H9 (cell line): ENCODE results near the gene KIF26A. TPM values are rescaled to one million over a fixed set of nuclear protein-coding genes. Genes with fewer than 3 reads are reported as not detected.

Source experiments
- DNase-seq: peaks from one replicate; pipeline ENCODE4 v3.0.0-alpha.2; 2017
- H2AFZ ChIP-seq: one replicate; pipeline ENCODE4 v1.6.1; 2013; ENCODE audit warnings: mild to moderate bottlenecking, low read length, control low read depth, moderate library complexity
- H2AK5ac ChIP-seq: 2 replicates; pipeline ENCODE4 v1.6.1; 2013; ENCODE audit warnings: low read length, control low read depth, mixed read lengths; ENCODE audit not compliant: insufficient read length
- H2BK120ac ChIP-seq: one replicate; pipeline ENCODE4 v1.6.1; 2013; ENCODE audit warnings: low read depth, mild to moderate bottlenecking, low read length, control low read depth, inconsistent platforms; ENCODE audit not compliant: poor library complexity, severe bottlenecking
- H2BK12ac ChIP-seq: 2 replicates; pipeline ENCODE4 v1.6.1; 2013; ENCODE audit warnings: low read length, control low read depth, mixed read lengths, low read depth; ENCODE audit not compliant: insufficient read length
- H2BK15ac ChIP-seq: 2 replicates; pipeline ENCODE4 v1.6.1; 2013; ENCODE audit warnings: low read depth, low read length, control low read depth
- H2BK20ac ChIP-seq: one replicate; pipeline ENCODE4 v1.6.1; 2013; ENCODE audit warnings: low read depth, mild to moderate bottlenecking, low read length, control low read depth, inconsistent platforms; ENCODE audit not compliant: poor library complexity, severe bottlenecking
- H2BK5ac ChIP-seq: 2 replicates; pipeline ENCODE4 v1.6.1; 2013; ENCODE audit warnings: low read length, control low read depth, mixed read lengths; ENCODE audit not compliant: insufficient read length
- H3K14ac ChIP-seq: 2 replicates; pipeline ENCODE4 v1.6.1; 2013; ENCODE audit warnings: low read length, control low read depth; ENCODE audit not compliant: insufficient read depth
- H3K18ac ChIP-seq: 2 replicates; pipeline ENCODE4 v1.6.1; 2013; ENCODE audit warnings: low read depth, mild to moderate bottlenecking, mixed read lengths, low read length, control low read depth; ENCODE audit not compliant: insufficient read length
- H3K23ac ChIP-seq: 2 replicates; pipeline ENCODE4 v1.6.1; 2013; ENCODE audit warnings: low read length, control low read depth, mixed read lengths, low read depth; ENCODE audit not compliant: insufficient read length
- H3K23me2 ChIP-seq: 2 replicates; pipeline ENCODE4 v1.6.1; 2013; ENCODE audit warnings: low read depth, mild to moderate bottlenecking, mixed read lengths, low read length, control low read depth; ENCODE audit not compliant: insufficient read length, poor library complexity, severe bottlenecking
- H3K27ac ChIP-seq: 2 replicates; pipeline ENCODE4 v1.5.1; 2013; ENCODE audit warnings: low read length, control low read depth, mixed read lengths, low read depth; ENCODE audit not compliant: insufficient read length
- H3K27me3 ChIP-seq: 2 replicates; pipeline ENCODE4 v1.6.1; 2013; ENCODE audit warnings: low read length, control low read depth, inconsistent platforms; ENCODE audit not compliant: insufficient read depth
- H3K4ac ChIP-seq: 2 replicates; pipeline ENCODE4 v1.6.1; 2013; ENCODE audit warnings: low read depth, mild to moderate bottlenecking, control low read depth, inconsistent platforms, low read length, moderate library complexity
- H3K4me1 ChIP-seq: 2 replicates; pipeline ENCODE4 v1.6.1; 2013; ENCODE audit warnings: low read length, control low read depth, inconsistent platforms; ENCODE audit not compliant: insufficient read depth
- H3K4me2 ChIP-seq: 2 replicates; pipeline ENCODE4 v1.6.1; 2013; ENCODE audit warnings: low read length, control low read depth, mixed read lengths; ENCODE audit not compliant: insufficient read length, insufficient read depth
- H3K56ac ChIP-seq: 2 replicates; pipeline ENCODE4 v1.6.1; 2013; ENCODE audit warnings: low read depth, mild to moderate bottlenecking, mixed read lengths, low read length, control low read depth; ENCODE audit not compliant: insufficient read length
- H3K79me1 ChIP-seq: 2 replicates; pipeline ENCODE4 v1.6.1; 2013; ENCODE audit warnings: low read depth, mild to moderate bottlenecking, moderate library complexity, low read length, control low read depth, inconsistent platforms; ENCODE audit not compliant: insufficient read depth, poor library complexity, severe bottlenecking
- H3K79me2 ChIP-seq: 2 replicates; pipeline ENCODE4 v1.6.1; 2013; ENCODE audit warnings: low read length, control low read depth, inconsistent platforms; ENCODE audit not compliant: insufficient read depth
- H3K9ac ChIP-seq: 2 replicates; pipeline ENCODE4 v1.6.1; 2013; ENCODE audit warnings: low read length, control low read depth, mixed read lengths; ENCODE audit not compliant: insufficient read length; ENCODE audit errors: extremely low read depth
- H3K9me3 ChIP-seq: one replicate; pipeline ENCODE4 v1.6.1; 2013; ENCODE audit warnings: low read depth, low read length, inconsistent platforms; ENCODE audit not compliant: control insufficient read depth
- H3T11ph ChIP-seq: one replicate; pipeline ENCODE4 v1.6.1; 2013; ENCODE audit warnings: mild to moderate bottlenecking, low read length, control low read depth, inconsistent platforms
- H4K20me1 ChIP-seq: one replicate; pipeline ENCODE4 v1.6.1; 2013; ENCODE audit not compliant: control insufficient read depth, insufficient read length, insufficient read depth
- H4K5ac ChIP-seq: 2 replicates; pipeline ENCODE4 v1.6.1; 2013; ENCODE audit warnings: low read depth, mild to moderate bottlenecking, mixed read lengths, low read length, control low read depth; ENCODE audit not compliant: insufficient read length
- H4K8ac ChIP-seq: replicated peaks from 2 replicates; pipeline ENCODE4 v1.6.1; 2013; ENCODE audit warnings: low read length, control low read depth, mixed read lengths, low read depth; ENCODE audit not compliant: insufficient read length
- H4K91ac ChIP-seq: 2 replicates; pipeline ENCODE4 v1.6.1; 2013; ENCODE audit warnings: low read depth, mild to moderate bottlenecking, moderate library complexity, mixed read lengths, low read length, control low read depth; ENCODE audit not compliant: insufficient read length
- H3K27ac Mint-ChIP-seq, 3 experiments: 2 replicates in 2 of 3; 3 replicates in 1 of 3; pipeline ENCODE4 v1.8.0; 2020 to 2021; ENCODE audit warnings: mixed read lengths in 3 of 3, mild to moderate bottlenecking in 1 of 3, moderate library complexity in 1 of 3
- H3K27me3 Mint-ChIP-seq: 2 replicates; pipeline ENCODE4 v1.8.0; 2021; ENCODE audit warnings: low read depth, mild to moderate bottlenecking, moderate library complexity, mixed read lengths
- H3K36me3 Mint-ChIP-seq, 3 experiments: 2 replicates in 2 of 3; 3 replicates in 1 of 3; pipeline ENCODE4 v1.8.0; 2020 to 2021; ENCODE audit warnings: low read depth in 3 of 3, mixed read lengths in 3 of 3; ENCODE audit not compliant: insufficient read depth in 1 of 3
- H3K4me1 Mint-ChIP-seq, 2 experiments: 2 replicates each; pipeline ENCODE4 v1.8.0; 2020; ENCODE audit warnings: mixed read lengths in 2 of 2
- H3K4me3 Mint-ChIP-seq, 2 experiments: 2 replicates in 1 of 2; 3 replicates in 1 of 2; pipeline ENCODE4 v1.8.0; 2020 to 2021; ENCODE audit warnings: mild to moderate bottlenecking in 2 of 2, mixed read lengths in 2 of 2, moderate library complexity in 1 of 2
- H3K9me3 Mint-ChIP-seq, 2 experiments: 2 replicates in 1 of 2; 3 replicates in 1 of 2; pipeline ENCODE4 v1.8.0; 2020; ENCODE audit warnings: mild to moderate bottlenecking in 2 of 2, mixed read lengths in 2 of 2, moderate library complexity in 1 of 2
- CTCF ChIP-seq: fragments of 200-600 bp; sonication (generic); conservative IDR thresholded peaks from 3 replicates; pipeline ENCODE4 v1.8.0; 2021; ENCODE audit warnings: antibody characterized with exemption, mild to moderate bottlenecking
- WGBS: extraction: QIAGEN DNeasy Blood & Tissue Kit; methylation state at CpG from one replicate; pipeline ENCODE4 v1.1.7; 2013; ENCODE audit warnings: missing lambda C conversion rate, low lambda C conversion rate, mixed read lengths; ENCODE audit not compliant: insufficient read length; ENCODE audit errors: extremely low coverage; 5-methylcytosine and 5-hydroxymethylcytosine counted together
- total RNA-seq: library from RNA; stranded (reverse); gene quantifications from 2 replicates; pipeline ENCODE4 v1.2.1, GENCODE V29; 2021

The KIF26A gene
- total RNA-seq, 1 experiment from 2014 or later: 44.2 TPM

DNA sequence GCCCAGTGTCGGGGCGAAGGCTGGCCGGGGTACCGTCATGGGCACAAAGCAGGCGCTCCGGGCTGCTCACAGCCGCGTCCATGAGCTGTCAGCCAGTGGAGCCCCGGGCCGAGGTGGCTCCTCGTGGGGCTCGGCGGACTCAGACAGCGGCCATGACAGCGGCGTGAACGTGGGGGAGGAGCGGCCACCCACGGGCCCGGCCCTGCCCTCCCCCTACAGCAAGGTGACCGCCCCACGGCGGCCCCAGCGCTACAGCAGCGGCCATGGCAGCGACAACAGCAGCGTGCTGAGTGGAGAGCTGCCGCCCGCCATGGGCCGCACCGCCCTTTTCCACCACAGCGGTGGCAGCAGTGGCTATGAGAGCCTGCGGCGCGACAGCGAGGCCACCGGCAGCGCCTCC, 39.0 kb downstream of the KIF26A start:
- no peak overlapping the region for H3K27ac ChIP-seq
- Mint-ChIP-seq H3K27me3 (no peaks in the 10 kb centered on the region), H3K27ac (no peak overlapping the region), H3K9me3 (no peaks in the 10 kb centered on the region), H3K4me3 (no peak overlapping the region), H3K36me3 (peaks cover 2 to 10% (median 4%) of the 10 kb centered on the region in 3 experiments; a peak in 4 of 7 replicates), H3K4me1 (peaks cover 2 to 4% of the 10 kb centered on the region in 2 experiments; a peak in 2 of 4 replicates)
- no peak overlapping the region for H2AK5ac ChIP-seq
- no peaks in the 10 kb centered on the region for H3K23me2 ChIP-seq
- H3K4me1 ChIP-seq: no peaks in the 10 kb centered on the region
- DNase-seq: no peak
- H3K23ac ChIP-seq: no peak overlapping the region
- no peak overlapping the region for H4K91ac ChIP-seq
- H3K18ac ChIP-seq: no peak overlapping the region
- H3K9me3 ChIP-seq: no peaks in the 10 kb centered on the region
- H4K20me1 ChIP-seq: no peaks in the 10 kb centered on the region
- H3K79me2 ChIP-seq: no peaks in the 10 kb centered on the region
- H4K8ac ChIP-seq: no peak overlapping the region
- H2BK20ac ChIP-seq: no peak overlapping the region
- H3K56ac ChIP-seq: no peak overlapping the region
- no peak overlapping the region for H2AFZ ChIP-seq
- no peak overlapping the region for H2BK12ac ChIP-seq
- no peak overlapping the region for H3K9ac ChIP-seq
- no peak overlapping the region for H3K4ac ChIP-seq
- no peak overlapping the region for H3K14ac ChIP-seq
- H2BK5ac ChIP-seq: no peak overlapping the region
- no peaks in the 10 kb centered on the region for H3K27me3 ChIP-seq
- no CpG with 5 or more reads among the region's 38 CpGs for WGBS
- H2BK120ac ChIP-seq: no peak overlapping the region
- no peak for TF ChIP-seq CTCF
- no peaks in the 10 kb centered on the region for H3K79me1 ChIP-seq
- H3K4me2 ChIP-seq: no peak overlapping the region
- H3T11ph ChIP-seq: no peak overlapping the region
- no peak overlapping the region for H2BK15ac ChIP-seq
- H4K5ac ChIP-seq: no peak overlapping the region
